Vagina (tissue), 2 donors: ENCODE data around the gene PLRG1.

Experiments used
- POLR2AphosphoS5 ChIP-seq, 2 donors: sonication (generic); formaldehyde crosslinking; IDR thresholded peaks; one replicate each; pipeline ENCODE4 v1.9.0; 2017; ENCODE audit warnings: antibody characterized with exemption in 2 of 2, mild to moderate bottlenecking in 2 of 2, low read depth in 1 of 2; ENCODE audit not compliant: insufficient read depth in 1 of 2
- TF ChIP-seq, protein P1 (sequence below), 3 experiments: fragments of 450-650 bp in 2 of 3; fragments of 200-600 bp in 1 of 3; sonication (generic) in 1 of 3; IDR thresholded peaks; one replicate each; pipeline ENCODE4 v1.5.1; 2017 to 2019; ENCODE audit warnings: antibody characterized with exemption in 3 of 3, mild to moderate bottlenecking in 2 of 3, moderate library complexity in 2 of 3

- TF ChIP-seq, protein P1, sequence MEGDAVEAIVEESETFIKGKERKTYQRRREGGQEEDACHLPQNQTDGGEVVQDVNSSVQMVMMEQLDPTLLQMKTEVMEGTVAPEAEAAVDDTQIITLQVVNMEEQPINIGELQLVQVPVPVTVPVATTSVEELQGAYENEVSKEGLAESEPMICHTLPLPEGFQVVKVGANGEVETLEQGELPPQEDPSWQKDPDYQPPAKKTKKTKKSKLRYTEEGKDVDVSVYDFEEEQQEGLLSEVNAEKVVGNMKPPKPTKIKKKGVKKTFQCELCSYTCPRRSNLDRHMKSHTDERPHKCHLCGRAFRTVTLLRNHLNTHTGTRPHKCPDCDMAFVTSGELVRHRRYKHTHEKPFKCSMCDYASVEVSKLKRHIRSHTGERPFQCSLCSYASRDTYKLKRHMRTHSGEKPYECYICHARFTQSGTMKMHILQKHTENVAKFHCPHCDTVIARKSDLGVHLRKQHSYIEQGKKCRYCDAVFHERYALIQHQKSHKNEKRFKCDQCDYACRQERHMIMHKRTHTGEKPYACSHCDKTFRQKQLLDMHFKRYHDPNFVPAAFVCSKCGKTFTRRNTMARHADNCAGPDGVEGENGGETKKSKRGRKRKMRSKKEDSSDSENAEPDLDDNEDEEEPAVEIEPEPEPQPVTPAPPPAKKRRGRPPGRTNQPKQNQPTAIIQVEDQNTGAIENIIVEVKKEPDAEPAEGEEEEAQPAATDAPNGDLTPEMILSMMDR (IDR thresholded peaks at IDR 0.05), result no peak
- TF ChIP-seq POLR2AphosphoS5 (IDR thresholded peaks at IDR 0.05; ENCODE audit: insufficient read depth in 1 of 2, low read depth in 1 of 2), result no peak
Observed at GRCh38 chr4:154569584-154569983, 19.4 kb upstream of the PLRG1 start.
